IPS DF 19.7 (cell line): ENCODE data around the gene CTPS1.

ENCODE experiments used
- DNase-seq: peaks from one replicate; pipeline ENCODE4 v3.0.0-alpha.2; 2013; ENCODE audit warnings: low read depth, low spot score

CTPS1 gene

GRCh38 chr1:40969445-40969844, 10.1 kb upstream of the CTPS1 start:
- DNase-seq: no peak

- no peak for DNase-seq
These were observed 7.5 kb upstream of the CTPS1 start for GRCh38 chr1:40971966-40972365.

GRCh38 chr1:40973912-40974311, 5.6 kb upstream of the CTPS1 start:
- no peak for DNase-seq

GRCh38 chr1:40974945-40975344, 4.6 kb upstream of the CTPS1 start:
- no peak for DNase-seq

- no peak for DNase-seq
These were observed 2.4 kb upstream of the CTPS1 start for GRCh38 chr1:40976952-40977690.

GRCh38 chr1:40977716-40978115, 1.8 kb upstream of the CTPS1 start:
- no peak for DNase-seq

GRCh38 chr1:40978886-40979240, 633 bp upstream of the CTPS1 start:
- no peak for DNase-seq

GRCh38 chr1:40980068-40980452, 564 bp downstream of the CTPS1 start:
- DNase-seq: no peak

GRCh38 chr1:40980453-40981121, 1.1 kb downstream of the CTPS1 start:
- DNase-seq: no peak

- DNase-seq: no peak
These were observed 2.4 kb downstream of the CTPS1 start for GRCh38 chr1:40981691-40982448.

GRCh38 chr1:40982721-40983120, 3.2 kb downstream of the CTPS1 start:
- no peak for DNase-seq

GRCh38 chr1:40983286-40983685, 3.8 kb downstream of the CTPS1 start:
- no peak for DNase-seq

- DNase-seq: no peak
These were observed 4.6 kb downstream of the CTPS1 start for GRCh38 chr1:40984066-40984465.

GRCh38 chr1:40984531-40984930, 5.0 kb downstream of the CTPS1 start:
- DNase-seq: no peak

GRCh38 chr1:40985161-40985560, 5.7 kb downstream of the CTPS1 start:
- DNase-seq: no peak

GRCh38 chr1:40985875-40986274, 6.4 kb downstream of the CTPS1 start:
- DNase-seq: no peak

GRCh38 chr1:40986328-40986783, 6.9 kb downstream of the CTPS1 start:
- no peak for DNase-seq

GRCh38 chr1:40986956-40987355, 7.5 kb downstream of the CTPS1 start:
- no peak for DNase-seq

GRCh38 chr1:40987439-40988276, 8.2 kb downstream of the CTPS1 start:
- no peak for DNase-seq

GRCh38 chr1:40988280-40988679, 8.8 kb downstream of the CTPS1 start:
- DNase-seq: no peak

GRCh38 chr1:40989066-40989465, 9.6 kb downstream of the CTPS1 start:
- no peak for DNase-seq

- no peak for DNase-seq
These were observed 17.6 kb downstream of the CTPS1 start for GRCh38 chr1:40997096-40997495.
